CD14-positive monocyte (primary cell): ENCODE results near the gene FAM111B. TPM values are rescaled to one million over a fixed set of nuclear protein-coding genes. Genes with fewer than 3 reads are reported as not detected.

Experiments
- DNase-seq, 3 donors: peaks; one replicate each; pipeline ENCODE4 v3.0.0-alpha.2; 2011 to 2022
- H2AFZ ChIP-seq: 2 replicates; pipeline ENCODE4 v1.6.0; 2012; ENCODE audit warnings: mild to moderate bottlenecking, low read depth, low read length, inconsistent platforms; ENCODE audit not compliant: insufficient read depth, poor library complexity, severe bottlenecking
- H3K27ac ChIP-seq, 2 donors: 1 replicate in 1 of 2; 2 replicates in 1 of 2; pipeline ENCODE4 v1.5.1; 2012 to 2013; ENCODE audit warnings: low read length in 2 of 2, control low read depth in 1 of 2, inconsistent platforms in 1 of 2, low read depth in 1 of 2, mild to moderate bottlenecking in 1 of 2
- H3K27me3 ChIP-seq, 2 donors: one replicate each; pipeline versions ENCODE4 v1.6.0 to v1.6.1; 2011 to 2013; ENCODE audit warnings: low read length in 2 of 2; ENCODE audit not compliant: control insufficient read depth in 2 of 2, insufficient read depth in 2 of 2
- H3K36me3 ChIP-seq, 2 donors: replicated peaks in 1 of 2; 1 replicate in 1 of 2; 2 replicates in 1 of 2; pipeline versions ENCODE4 v1.5.1 to v1.6.1; 2012 to 2013; ENCODE audit warnings: low read length in 2 of 2, control low read depth in 1 of 2, inconsistent platforms in 1 of 2, mild to moderate bottlenecking in 1 of 2; ENCODE audit not compliant: insufficient read depth in 2 of 2, control insufficient read depth in 1 of 2
- H3K4me1 ChIP-seq, 2 donors: 1 replicate in 1 of 2; 2 replicates in 1 of 2; pipeline versions ENCODE4 v1.5.1 to v1.6.1; 2012 to 2013; ENCODE audit warnings: low read length in 2 of 2, control low read depth in 1 of 2, inconsistent platforms in 1 of 2, mild to moderate bottlenecking in 1 of 2, moderate library complexity in 1 of 2; ENCODE audit not compliant: insufficient read depth in 2 of 2, control insufficient read depth in 1 of 2
- H3K4me2 ChIP-seq: replicated peaks from 2 replicates; pipeline ENCODE3; 2012; ENCODE audit warnings: low read length, moderate library complexity, mild to moderate bottlenecking; ENCODE audit not compliant: poor library complexity, severe bottlenecking; ENCODE audit errors: extremely low read depth
- H3K4me3 ChIP-seq, 3 experiments: fragments of 200-600 bp in 1 of 3; sonication (generic) in 1 of 3; replicated peaks in 1 of 3; 1 replicate in 2 of 3; 2 replicates in 1 of 3; pipeline ENCODE4 v1.5.1; 2011 to 2013; ENCODE audit warnings: low read length in 3 of 3, mild to moderate bottlenecking in 3 of 3, control low read depth in 2 of 3, low read depth in 2 of 3, inconsistent platforms in 1 of 3, moderate library complexity in 1 of 3
- H3K79me2 ChIP-seq: 2 replicates; pipeline ENCODE4 v1.6.0; 2012; ENCODE audit warnings: mild to moderate bottlenecking, control low read depth, inconsistent platforms, low read length, moderate library complexity; ENCODE audit not compliant: insufficient read depth
- H3K9ac ChIP-seq: 2 replicates; pipeline ENCODE4 v1.6.0; 2017; ENCODE audit warnings: low read length, mild to moderate bottlenecking; ENCODE audit not compliant: insufficient read depth, poor library complexity, severe bottlenecking
- H3K9me3 ChIP-seq, 2 donors: replicated peaks in 1 of 2; 1 replicate in 1 of 2; 2 replicates in 1 of 2; pipeline versions ENCODE4 v1.5.1 to v1.6.1; 2012 to 2013; ENCODE audit warnings: low read length in 2 of 2, control low read depth in 1 of 2; ENCODE audit not compliant: control insufficient read depth in 1 of 2, insufficient read depth in 1 of 2
- H4K20me1 ChIP-seq: 2 replicates; pipeline ENCODE4 v1.6.0; 2012; ENCODE audit warnings: mild to moderate bottlenecking, low read length, control low read depth, moderate library complexity; ENCODE audit not compliant: insufficient read depth
- H3K27ac Mint-ChIP-seq, 7 donors: one replicate each; pipeline ENCODE4 v1.8.0; 2020; ENCODE audit warnings: mild to moderate bottlenecking in 7 of 7, mixed read lengths in 7 of 7, moderate library complexity in 6 of 7, inconsistent platforms in 2 of 7
- H3K27me3 Mint-ChIP-seq, 3 donors: one replicate each; pipeline ENCODE4 v1.8.0; 2021 to 2022; ENCODE audit warnings: low read depth in 3 of 3, mild to moderate bottlenecking in 3 of 3, mixed read lengths in 3 of 3, moderate library complexity in 3 of 3, inconsistent platforms in 1 of 3
- H3K36me3 Mint-ChIP-seq, 2 donors: one replicate each; pipeline ENCODE4 v1.8.0; 2020; ENCODE audit warnings: mixed read lengths in 2 of 2, inconsistent platforms in 1 of 2, mild to moderate bottlenecking in 1 of 2
- H3K4me1 Mint-ChIP-seq: one replicate; pipeline ENCODE4 v1.8.0; 2020; ENCODE audit warnings: mild to moderate bottlenecking, mixed read lengths
- H3K4me3 Mint-ChIP-seq, 2 donors: one replicate each; pipeline ENCODE4 v1.8.0; 2020; ENCODE audit warnings: mild to moderate bottlenecking in 2 of 2, mixed read lengths in 2 of 2, moderate library complexity in 1 of 2
- H3K9me3 Mint-ChIP-seq, 7 donors: one replicate each; pipeline ENCODE4 v1.8.0; 2020 to 2022; ENCODE audit warnings: mixed read lengths in 7 of 7, mild to moderate bottlenecking in 6 of 7, moderate library complexity in 6 of 7, inconsistent platforms in 2 of 7
- CTCF ChIP-seq: fragments of 200-600 bp; IDR thresholded peaks from one replicate; pipeline ENCODE4 v1.8.0; 2022; ENCODE audit warnings: antibody characterized with exemption, mild to moderate bottlenecking
- WGBS: methylation state at CpG from one replicate; pipeline ENCODE4 v1.1.5; 2013; ENCODE audit warnings: missing lambda C conversion rate; ENCODE audit not compliant: insufficient coverage; 5-methylcytosine and 5-hydroxymethylcytosine counted together
- intact Hi-C, 2 donors: fragments of 100-400 bp; cut with micrococcal nuclease; formaldehyde crosslinking; loops; one replicate each; pipeline versions ENCODE4 v1.15.0 to v1.15.1; 2023
- polyA plus RNA-seq, 3 donors: library from polyadenylated mRNA; depleted of rRNA in 1 of 3; unstranded in 2 of 3; stranded (reverse) in 1 of 3; fragments of 300-500 nt in 2 of 3; fragments of >200 nt in 1 of 3; fragmentation: Illumina TruSeq in 2 of 3; gene quantifications; 1 replicate in 2 of 3; 2 replicates in 1 of 3; pipeline ENCODE4 v1.2.3, GENCODE V29; 2012 to 2021

Gene FAM111B
- polyA plus RNA-seq, 3 donors = 0.09 TPM; not detected in 2

GRCh38 chr11:59174664-59175033, 67.6 kb downstream of the FAM111B start:
- peaks cover 13 to 18% of the 10 kb centered on the region in 2 donors for H3K36me3 Mint-ChIP-seq
- 96% methylated on average over 7 of the region's 7 CpGs for WGBS
- Histone ChIP-seq H4K20me1 (peaks cover 11% of the 10 kb centered on the region), H2AFZ (no peak overlapping the region), H3K36me3 (no peaks in the 10 kb centered on the region), H3K9me3 (peaks cover 0 to 4% of the 10 kb centered on the region in 2 donors), H3K27me3 (peaks cover 0 to 9% of the 10 kb centered on the region in 2 donors), H3K4me2 (no peak overlapping the region), H3K27ac (no peak overlapping the region), H3K9ac (no peak overlapping the region), H3K4me1 (peaks cover 14 to 17% of the 10 kb centered on the region in 2 donors), H3K79me2 (peaks cover 5% of the 10 kb centered on the region), H3K4me3 (no peak overlapping the region)
- no peak overlapping the region for H3K4me3 Mint-ChIP-seq
- H3K27me3 Mint-ChIP-seq = peaks cover 15 to 24% (median 22%) of the 10 kb centered on the region in 3 donors
- DNase-seq = no peak
- no peak overlapping the region for H3K27ac Mint-ChIP-seq
- intact Hi-C loops = loop anchor here (5.0 kb wide), 3 partner anchors 33 to 258 kb away; no protein-coding TSS in a partner anchor
- H3K9me3 Mint-ChIP-seq = peaks cover 4 to 9% (median 6%) of the 10 kb centered on the region in 7 donors
- H3K4me1 Mint-ChIP-seq = peaks cover 20% of the 10 kb centered on the region
- TF ChIP-seq CTCF = no peak

GRCh38 chr11:59175091-59175501, 68.1 kb downstream of the FAM111B start:
- H3K4me3 ChIP-seq = no peak overlapping the region

More at GRCh38 chr11:59175091-59175501, 68.1 kb downstream of the FAM111B start:
- Histone ChIP-seq H3K79me2 (peaks cover 5% of the 10 kb centered on the region), H3K27me3 (peaks cover 0 to 9% of the 10 kb centered on the region in 2 donors), H3K4me2 (no peak overlapping the region), H3K9me3 (peaks cover 0 to 4% of the 10 kb centered on the region in 2 donors), H2AFZ (no peak overlapping the region), H3K9ac (no peak overlapping the region), H3K4me1 (peaks cover 14 to 17% of the 10 kb centered on the region in 2 donors), H3K27ac (no peak overlapping the region), H4K20me1 (peaks cover 11% of the 10 kb centered on the region), H3K36me3 (no peaks in the 10 kb centered on the region)
- Mint-ChIP-seq H3K4me1 (peaks cover 20% of the 10 kb centered on the region), H3K4me3 (no peak overlapping the region), H3K27ac (no peak overlapping the region), H3K36me3 (peaks cover 13 to 21% of the 10 kb centered on the region in 2 donors), H3K27me3 (peaks cover 15 to 25% (median 22%) of the 10 kb centered on the region in 3 donors), H3K9me3 (peaks cover 6 to 11% (median 8%) of the 10 kb centered on the region in 7 donors)
- TF ChIP-seq CTCF = no peak
- WGBS = 100% methylated on average over 1 of the region's 4 CpGs
- intact Hi-C loops = no loop called here
- no peak for DNase-seq
